Muscle layer of colon (tissue), 2 donors: ENCODE results near the gene MBD6.
A peak's percentile ranks its signal among the peaks of the same experiment; 100 is the strongest.

ENCODE experiments used
- H3K27ac ChIP-seq: one replicate; pipeline ENCODE4 v1.7.0; 2013; ENCODE audit warnings: low read depth, mild to moderate bottlenecking, low read length, moderate library complexity
- H3K27me3 ChIP-seq, 2 donors: one replicate each; pipeline ENCODE4 v1.7.0; 2013; ENCODE audit warnings: low read length in 2 of 2, mild to moderate bottlenecking in 2 of 2; ENCODE audit not compliant: insufficient read depth in 2 of 2, control insufficient read depth in 1 of 2
- H3K36me3 ChIP-seq: one replicate; pipeline ENCODE4 v1.7.0; 2013; ENCODE audit warnings: mild to moderate bottlenecking, low read length; ENCODE audit not compliant: insufficient read depth
- H3K4me1 ChIP-seq: one replicate; pipeline ENCODE4 v1.7.0; 2013; ENCODE audit warnings: mild to moderate bottlenecking, low read length; ENCODE audit not compliant: insufficient read depth
- H3K4me3 ChIP-seq, 2 donors: one replicate each; pipeline ENCODE4 v1.7.0; 2013; ENCODE audit warnings: low read length in 2 of 2, low read depth in 1 of 2, mild to moderate bottlenecking in 1 of 2, moderate library complexity in 1 of 2
- H3K9ac ChIP-seq: one replicate; pipeline ENCODE4 v1.7.0; 2013; ENCODE audit warnings: low read length
- H3K9me3 ChIP-seq: one replicate; pipeline ENCODE4 v1.7.0; 2013; ENCODE audit warnings: mild to moderate bottlenecking, low read length
- donor health status: abdominal sarcoma.
- donor health status: Adenocarcinoma of cecum.

The MBD6 gene

GRCh38 chr12:57479376-57480115 is 43.1 kb upstream of the MBD6 start, which contains the start of gene ARHGAP9:
Gene ARHGAP9, minus strand, starts transcription at chr12:57479866. Its CDS starts 460 bp downstream, at chr12:57479406.
- H3K4me3 ChIP-seq, result no peak within 1 kb of the TSS
- no peak within 1 kb of the TSS for H3K27ac ChIP-seq
- peaks cover 6% of the 10 kb centered on the region for H3K4me1 ChIP-seq
- no peak within 1 kb of the TSS for H3K9ac ChIP-seq
- no peaks in the 10 kb centered on the region for H3K36me3 ChIP-seq
- H3K9me3 ChIP-seq, result no peaks in the 10 kb centered on the region
- peaks cover 15 to 38% of the 10 kb centered on the region in 2 donors for H3K27me3 ChIP-seq

DNA sequence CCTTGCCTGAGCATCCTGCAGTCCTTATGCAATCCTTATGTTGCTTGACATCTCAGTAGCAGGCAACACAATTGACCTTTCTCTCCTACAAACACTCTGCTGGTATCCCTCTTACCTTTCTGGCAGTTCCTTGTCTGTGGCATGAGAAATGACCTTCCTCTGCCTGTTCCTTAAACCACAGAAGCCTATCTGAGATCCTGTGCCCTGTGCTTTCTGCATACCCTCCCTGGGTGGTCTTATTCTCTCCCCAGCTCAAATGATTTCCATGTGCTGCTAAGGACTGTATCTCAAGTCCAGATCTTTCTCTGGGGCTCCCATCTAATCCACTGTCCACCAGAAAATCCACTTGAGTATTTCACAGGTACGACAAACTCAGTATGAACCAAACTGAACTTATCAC is 41.0 kb upstream of the MBD6 start:
- no peak overlapping the region for H3K4me3 ChIP-seq
- peaks cover 8 to 19% of the 10 kb centered on the region in 2 donors for H3K27me3 ChIP-seq
- no peaks in the 10 kb centered on the region for H3K9me3 ChIP-seq
- no peaks in the 10 kb centered on the region for H3K36me3 ChIP-seq
- no peaks in the 10 kb centered on the region for H3K4me1 ChIP-seq
- no peak overlapping the region for H3K9ac ChIP-seq
- no peak overlapping the region for H3K27ac ChIP-seq

GRCh38 chr12:57483466-57483865 is 39.2 kb upstream of the MBD6 start:
- H3K4me1 ChIP-seq, result peaks cover 1% of the 10 kb centered on the region

GRCh38 chr12:57485695-57486094 is 36.9 kb upstream of the MBD6 start:
- Histone ChIP-seq H3K9ac (no peak overlapping the region), H3K4me3 (no peak overlapping the region), H3K36me3 (peaks cover 20% of the 10 kb centered on the region), H3K27ac (no peak overlapping the region), H3K9me3 (no peaks in the 10 kb centered on the region), H3K4me1 (peaks cover 13% of the 10 kb centered on the region), H3K27me3 (no peaks in the 10 kb centered on the region)

More at GRCh38 chr12:57483466-57483865, 39.2 kb upstream of the MBD6 start:
- H3K9ac ChIP-seq, result no peak overlapping the region
- no peaks in the 10 kb centered on the region for H3K9me3 ChIP-seq
- H3K36me3 ChIP-seq, result no peaks in the 10 kb centered on the region
- H3K27ac ChIP-seq, result no peak overlapping the region
- H3K27me3 ChIP-seq, result peaks cover 0 to under 1% of the 10 kb centered on the region in 2 donors
- no peak overlapping the region for H3K4me3 ChIP-seq

GRCh38 chr12:57487055-57487596 is 35.5 kb upstream of the MBD6 start:
- Histone ChIP-seq H3K36me3 (peaks cover 32% of the 10 kb centered on the region), H3K4me3 (peak overlapping the region; percentile 15 to 98), H3K27me3 (no peaks in the 10 kb centered on the region), H3K9me3 (no peaks in the 10 kb centered on the region), H3K9ac (no peak overlapping the region), H3K27ac (no peak overlapping the region), H3K4me1 (peaks cover 13% of the 10 kb centered on the region)

DNA sequence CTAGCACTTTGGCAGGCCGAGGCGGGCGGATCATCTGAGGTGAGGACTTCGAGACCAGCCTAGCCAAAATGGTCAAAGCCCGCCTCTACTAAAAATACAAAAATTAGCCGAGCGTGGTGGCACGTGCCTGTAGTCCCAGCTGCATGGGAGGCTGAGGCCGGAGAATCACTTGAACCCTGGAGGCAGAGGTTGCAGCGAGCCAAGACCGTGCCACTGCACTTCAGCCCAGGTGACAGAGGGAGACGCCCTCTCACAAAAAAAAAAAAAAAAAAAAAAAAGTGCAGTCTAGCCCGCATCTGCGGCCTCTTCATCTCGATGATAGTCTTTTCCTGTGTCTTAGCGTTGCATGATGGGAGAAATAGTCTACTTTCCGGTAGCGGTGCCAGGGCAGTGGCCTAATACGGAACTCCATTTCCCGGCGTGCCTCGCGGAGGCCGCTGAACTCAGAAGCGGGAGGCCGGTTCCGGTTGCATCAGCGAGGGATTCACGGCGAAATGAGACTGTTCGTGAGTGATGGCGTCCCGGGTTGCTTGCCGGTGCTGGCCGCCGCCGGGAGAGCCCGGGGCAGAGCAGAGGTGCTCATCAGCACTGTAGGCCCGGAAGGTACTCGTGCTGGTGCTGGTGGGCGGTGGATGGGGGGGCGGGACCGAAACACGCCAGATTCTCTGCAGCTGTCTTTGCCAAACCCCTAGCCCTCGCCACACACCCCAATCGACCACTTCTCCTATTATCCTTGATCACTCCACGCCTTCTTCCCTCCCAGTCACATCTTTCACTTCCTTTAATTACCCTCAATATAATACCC is 34.8 kb upstream of the MBD6 start, which contains the start of gene MARS1:
TSS of gene MARS1 (plus strand) at position 472 of the 805 bp plus-strand sequence. CDS start at position 495, 23 bp downstream.
- H3K4me1 ChIP-seq, result peaks cover 13% of the 10 kb centered on the region
- H3K9ac ChIP-seq, result peak within 1 kb of the TSS; percentile 95
- H3K27me3 ChIP-seq, result no peaks in the 10 kb centered on the region
- peak within 1 kb of the TSS; percentile 55 to 98 for H3K4me3 ChIP-seq
- peak within 1 kb of the TSS; percentile 48 for H3K27ac ChIP-seq
- peaks cover 37% of the 10 kb centered on the region for H3K36me3 ChIP-seq
- no peaks in the 10 kb centered on the region for H3K9me3 ChIP-seq

DNA sequence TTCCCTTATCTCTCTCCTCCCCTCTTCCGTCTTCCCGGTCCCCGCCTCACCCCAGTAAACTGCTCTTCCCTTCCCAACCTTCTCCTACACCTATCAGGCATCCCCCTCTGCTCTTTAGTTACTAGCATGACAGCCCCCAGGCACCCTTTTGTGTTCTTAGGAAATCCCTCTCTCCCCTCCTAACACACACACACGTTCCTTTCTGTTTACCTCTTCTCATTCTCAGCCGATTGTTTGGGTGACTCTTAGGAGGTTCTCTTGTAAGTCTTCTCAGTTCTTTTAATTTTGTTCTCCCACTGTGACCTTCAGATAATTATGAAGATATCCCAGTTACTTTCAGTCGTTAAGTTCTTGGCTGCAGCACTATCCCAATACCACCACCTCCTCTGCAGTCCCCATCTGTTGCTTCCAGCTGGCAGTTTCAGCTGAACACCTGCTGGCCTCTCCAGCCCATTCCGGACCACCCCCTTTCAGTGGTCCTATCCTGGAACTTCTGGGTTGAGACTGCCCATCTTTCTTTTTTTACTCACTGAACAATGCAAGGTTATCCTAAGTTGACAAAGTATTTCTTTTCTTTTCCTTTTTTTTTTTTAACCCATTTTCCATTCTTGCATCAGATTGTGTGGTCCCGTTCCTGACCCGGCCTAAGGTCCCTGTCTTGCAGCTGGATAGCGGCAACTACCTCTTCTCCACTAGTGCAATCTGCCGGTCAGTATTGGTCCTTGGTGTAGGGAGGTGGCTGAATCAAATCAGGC is 34.0 kb upstream of the MBD6 start:
- Histone ChIP-seq H3K4me1 (peaks cover 13% of the 10 kb centered on the region), H3K27me3 (no peaks in the 10 kb centered on the region), H3K36me3 (peaks cover 39% of the 10 kb centered on the region), H3K9ac (peak overlapping the region; percentile 95), H3K4me3 (peak overlapping the region; percentile 55 to 98), H3K9me3 (no peaks in the 10 kb centered on the region), H3K27ac (peak overlapping the region; percentile 48)

DNA sequence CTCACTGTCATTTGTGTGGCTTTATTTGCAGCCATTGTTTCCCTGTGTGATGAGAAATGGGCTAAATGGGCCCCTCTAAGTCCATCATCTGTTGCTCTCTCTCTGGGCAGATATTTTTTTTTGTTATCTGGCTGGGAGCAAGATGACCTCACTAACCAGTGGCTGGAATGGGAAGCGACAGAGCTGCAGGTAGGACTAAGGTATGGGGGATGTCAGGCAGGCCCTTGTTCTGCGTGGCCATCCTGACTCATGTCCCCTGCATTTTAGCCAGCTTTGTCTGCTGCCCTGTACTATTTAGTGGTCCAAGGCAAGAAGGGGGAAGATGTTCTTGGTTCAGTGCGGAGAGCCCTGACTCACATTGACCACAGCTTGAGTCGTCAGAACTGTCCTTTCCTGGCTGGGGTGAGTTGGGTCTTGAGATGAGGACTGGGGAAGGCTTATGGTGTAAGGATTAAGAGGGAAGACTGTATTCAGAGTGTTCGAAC is 33.4 kb upstream of the MBD6 start:
- Histone ChIP-seq H3K4me3 (peak overlapping the region; percentile 55 to 98), H3K9ac (peak overlapping the region; percentile 95), H3K36me3 (peaks cover 39% of the 10 kb centered on the region), H3K4me1 (peaks cover 13% of the 10 kb centered on the region), H3K9me3 (no peaks in the 10 kb centered on the region), H3K27ac (no peak overlapping the region), H3K27me3 (no peaks in the 10 kb centered on the region)

DNA sequence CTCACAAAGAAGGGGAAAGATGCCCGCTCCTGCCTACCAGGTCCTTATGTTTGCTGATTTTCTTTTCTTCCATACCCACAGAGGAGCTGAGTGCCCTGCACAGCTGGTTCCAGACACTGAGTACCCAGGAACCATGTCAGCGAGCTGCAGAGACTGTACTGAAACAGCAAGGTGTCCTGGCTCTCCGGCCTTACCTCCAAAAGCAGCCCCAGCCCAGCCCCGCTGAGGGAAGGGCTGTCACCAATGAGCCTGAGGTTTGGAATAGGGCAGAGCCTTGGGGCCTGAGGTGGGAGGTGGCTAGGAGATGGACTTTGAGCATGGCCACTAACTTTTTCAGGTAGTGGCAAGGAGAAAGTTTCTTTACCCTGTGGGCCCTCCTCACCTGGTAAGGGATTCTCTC is 32.5 kb upstream of the MBD6 start:
- Histone ChIP-seq H3K9me3 (no peaks in the 10 kb centered on the region), H3K27ac (no peak overlapping the region), H3K9ac (no peak overlapping the region), H3K4me3 (no peak overlapping the region), H3K36me3 (peaks cover 39% of the 10 kb centered on the region), H3K27me3 (no peaks in the 10 kb centered on the region), H3K4me1 (peaks cover 13% of the 10 kb centered on the region)

- Histone ChIP-seq H3K9me3 (no peaks in the 10 kb centered on the region), H3K4me3 (no peak overlapping the region), H3K4me1 (peaks cover 13% of the 10 kb centered on the region), H3K27me3 (no peaks in the 10 kb centered on the region), H3K9ac (no peak overlapping the region), H3K27ac (no peak overlapping the region), H3K36me3 (peaks cover 39% of the 10 kb centered on the region)
Measured at GRCh38 chr12:57491393-57492280, 31.0 kb upstream of the MBD6 start.
